Panc1 (cell line): ENCODE data around the gene STON1. TPM values are rescaled to one million over a fixed set of nuclear protein-coding genes. Genes with fewer than 3 reads are reported as not detected.
"Not testable (repeated sequence)": the region's sequence is repeated elsewhere in the genome, so short reads cannot be mapped to it uniquely, and the experiment has no call there.

ENCODE experiments used
- ATAC-seq: fragments of 200-7000 bp; cut with Tn5 transposase; 2 replicates; pipeline ENCODE4 v1.9.1; 2020; ENCODE audit warnings: mild to moderate bottlenecking, moderate library complexity
- BruUV-seq: library from RNA; stranded (reverse); fragments of 400-500 nt; replicated peaks from 2 replicates; lab custom pipeline; 2021; lab: Mats Ljungman, UMichigan
- CTCF ChIA-PET: fragments of 300-600 bp; sonication (Branson Sonifier 250); formaldehyde crosslinking; loops from one replicate; lab custom pipeline; 2022; ENCODE audit warnings: antibody characterized with exemption; lab: Charles Lee
- POLR2A ChIA-PET: fragments of 300-600 bp; sonication (Branson Sonifier 250); formaldehyde crosslinking; loops from one replicate; lab custom pipeline; 2022; ENCODE audit warnings: antibody characterized with exemption; lab: Charles Lee
- DNase-seq: peaks from one replicate; pipeline ENCODE4 v3.0.0-alpha.2; 2010; ENCODE audit warnings: low read depth, low spot score
- H3K27ac ChIP-seq: 2 replicates; pipeline ENCODE4 v1.5.1; 2011; ENCODE audit warnings: mild to moderate bottlenecking, low read length, inconsistent platforms
- H3K27me3 ChIP-seq: fragments of 200-500 bp; sonication (Bioruptor generic); 2 replicates; pipeline ENCODE4 v1.6.0; 2014; ENCODE audit warnings: low read length, inconsistent platforms; ENCODE audit not compliant: control insufficient read depth, insufficient read depth
- H3K36me3 ChIP-seq: fragments of 200-500 bp; sonication (Bioruptor generic); 2 replicates; pipeline ENCODE4 v1.5.1; 2014; ENCODE audit warnings: inconsistent platforms, mild to moderate bottlenecking, low read length, moderate library complexity; ENCODE audit not compliant: control insufficient read depth, insufficient read depth
- H3K4me1 ChIP-seq: 2 replicates; pipeline ENCODE4 v1.5.1; 2011; ENCODE audit warnings: inconsistent platforms, mild to moderate bottlenecking, low read length, moderate library complexity; ENCODE audit not compliant: control insufficient read depth, insufficient read depth
- H3K4me3 ChIP-seq, 2 experiments: 2 replicates each; pipeline ENCODE4 v1.5.1; 2011 to 2012; ENCODE audit warnings: low read depth in 2 of 2, low read length in 2 of 2, mild to moderate bottlenecking in 2 of 2, inconsistent platforms in 1 of 2, moderate library complexity in 1 of 2
- H3K9me3 ChIP-seq: fragments of 200-500 bp; sonication (Bioruptor generic); 2 replicates; pipeline ENCODE4 v1.5.1; 2014; ENCODE audit warnings: low read depth, mild to moderate bottlenecking, inconsistent platforms, low read length, moderate library complexity; ENCODE audit not compliant: control insufficient read depth, insufficient read depth
- POLR2AphosphoS5 ChIP-seq: IDR thresholded peaks from 2 replicates; pipeline ENCODE4 v1.6.1; 2012; ENCODE audit warnings: mild to moderate bottlenecking, low read depth, low read length, moderate library complexity
- SIN3A ChIP-seq: IDR thresholded peaks from 2 replicates; pipeline ENCODE4 v1.6.1; 2012; ENCODE audit warnings: low read depth, mild to moderate bottlenecking, low read length, moderate library complexity, borderline replicate concordance; ENCODE audit not compliant: insufficient read depth
- TCF7L2 ChIP-seq: IDR thresholded peaks from 2 replicates; pipeline ENCODE4 v1.6.1; 2011; ENCODE audit warnings: mild to moderate bottlenecking, low read depth, low read length, inconsistent platforms
- in situ Hi-C: cut with HindIII; loops from 2 replicates; pipeline ENCODE4 v1.10.0; 2016; ENCODE audit warnings: low sequenced_read_pairs, low pct_unique_long_range_greater_than_20kb
- intact Hi-C: fragments of 100-400 bp; cut with micrococcal nuclease; formaldehyde crosslinking; loops from one replicate; pipeline ENCODE4 v1.10.0; 2022; ENCODE audit not compliant: unreplicated experiment
- total RNA-seq: library from RNA; stranded (reverse); gene quantifications from one replicate; pipeline ENCODE4 v1.2.1, GENCODE V29; 2021; ENCODE audit not compliant: unreplicated experiment
- TF ChIP-seq, protein P1 (sequence below), 2 experiments: IDR thresholded peaks; 2 replicates each; pipeline ENCODE4 v1.6.1; 2011 to 2012; ENCODE audit warnings: low read depth in 2 of 2, control low read depth in 1 of 2, low read length in 1 of 2, mild to moderate bottlenecking in 1 of 2, moderate library complexity in 1 of 2; ENCODE audit not compliant: insufficient read depth in 1 of 2
- TF ChIP-seq, protein P2 (sequence below): fragments of 450-650 bp; IDR thresholded peaks from 2 replicates; pipeline ENCODE4 v1.5.1; 2017; ENCODE audit warnings: mild to moderate bottlenecking

Gene STON1
- total RNA-seq, 1 experiment from 2014 or later: 0.92 TPM

DNA sequence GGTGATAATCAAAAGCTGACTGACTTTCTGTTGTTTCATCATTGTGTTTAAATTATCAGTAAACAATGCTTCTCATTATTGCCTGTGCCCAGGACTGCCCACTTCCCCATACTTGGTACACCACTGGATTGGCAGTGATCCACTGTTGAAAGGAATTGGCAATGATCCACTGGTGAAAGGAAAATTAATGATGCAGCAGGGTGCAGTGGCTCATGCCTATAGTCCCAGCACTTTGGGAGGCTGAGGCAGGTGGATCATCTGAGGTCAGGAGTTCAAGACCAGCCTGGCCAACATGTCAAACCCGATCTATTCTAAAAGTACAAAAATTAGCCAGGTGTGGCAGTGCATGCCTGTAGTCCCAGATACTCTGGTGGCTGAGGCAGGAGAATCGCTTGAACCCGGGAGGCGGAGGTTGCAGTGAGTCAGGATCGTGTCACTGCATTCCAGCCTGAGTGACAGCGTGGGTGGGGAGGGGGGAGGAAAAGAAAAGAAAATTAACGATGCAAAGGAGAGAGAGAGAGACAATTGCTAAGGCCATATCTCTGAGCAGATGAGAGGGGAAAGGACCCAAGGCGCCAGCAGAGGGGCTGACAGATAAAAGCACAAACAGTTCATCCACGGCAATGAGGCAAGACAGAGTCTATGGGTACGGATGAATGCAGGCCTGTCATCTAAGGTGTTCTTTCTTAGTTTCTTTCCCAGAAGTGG lies 77.5 kb downstream of the STON1 start:
- no peak for DNase-seq
- Histone ChIP-seq H3K36me3 (no peaks in the 10 kb centered on the region), H3K9me3 (no peaks in the 10 kb centered on the region), H3K4me3 (no peak overlapping the region), H3K4me1 (no peaks in the 10 kb centered on the region), H3K27ac (no peak overlapping the region), H3K27me3 (peaks cover 4% of the 10 kb centered on the region; the same call in 1 of the 2 replicates)
- intact Hi-C loops (loop anchor here (10.0 kb wide), 2 partner anchors 117 to 1537 kb away; no protein-coding TSS in a partner anchor), in situ Hi-C loops (no loop called here)
- BruUV-seq: no TSS peak
- POLR2A ChIA-PET: no interaction called here
- no peak for ATAC-seq
- TF ChIP-seq POLR2AphosphoS5 (no peak), SIN3A (no peak), TCF7L2 (no peak)
- TF ChIP-seq, protein P1, sequence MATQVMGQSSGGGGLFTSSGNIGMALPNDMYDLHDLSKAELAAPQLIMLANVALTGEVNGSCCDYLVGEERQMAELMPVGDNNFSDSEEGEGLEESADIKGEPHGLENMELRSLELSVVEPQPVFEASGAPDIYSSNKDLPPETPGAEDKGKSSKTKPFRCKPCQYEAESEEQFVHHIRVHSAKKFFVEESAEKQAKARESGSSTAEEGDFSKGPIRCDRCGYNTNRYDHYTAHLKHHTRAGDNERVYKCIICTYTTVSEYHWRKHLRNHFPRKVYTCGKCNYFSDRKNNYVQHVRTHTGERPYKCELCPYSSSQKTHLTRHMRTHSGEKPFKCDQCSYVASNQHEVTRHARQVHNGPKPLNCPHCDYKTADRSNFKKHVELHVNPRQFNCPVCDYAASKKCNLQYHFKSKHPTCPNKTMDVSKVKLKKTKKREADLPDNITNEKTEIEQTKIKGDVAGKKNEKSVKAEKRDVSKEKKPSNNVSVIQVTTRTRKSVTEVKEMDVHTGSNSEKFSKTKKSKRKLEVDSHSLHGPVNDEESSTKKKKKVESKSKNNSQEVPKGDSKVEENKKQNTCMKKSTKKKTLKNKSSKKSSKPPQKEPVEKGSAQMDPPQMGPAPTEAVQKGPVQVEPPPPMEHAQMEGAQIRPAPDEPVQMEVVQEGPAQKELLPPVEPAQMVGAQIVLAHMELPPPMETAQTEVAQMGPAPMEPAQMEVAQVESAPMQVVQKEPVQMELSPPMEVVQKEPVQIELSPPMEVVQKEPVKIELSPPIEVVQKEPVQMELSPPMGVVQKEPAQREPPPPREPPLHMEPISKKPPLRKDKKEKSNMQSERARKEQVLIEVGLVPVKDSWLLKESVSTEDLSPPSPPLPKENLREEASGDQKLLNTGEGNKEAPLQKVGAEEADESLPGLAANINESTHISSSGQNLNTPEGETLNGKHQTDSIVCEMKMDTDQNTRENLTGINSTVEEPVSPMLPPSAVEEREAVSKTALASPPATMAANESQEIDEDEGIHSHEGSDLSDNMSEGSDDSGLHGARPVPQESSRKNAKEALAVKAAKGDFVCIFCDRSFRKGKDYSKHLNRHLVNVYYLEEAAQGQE (IDR thresholded peaks at IDR 0.05; ENCODE audit: insufficient read depth in 1 of 2, low read depth in 2 of 2, low read length in 1 of 2): no peak
- TF ChIP-seq, protein P2, sequence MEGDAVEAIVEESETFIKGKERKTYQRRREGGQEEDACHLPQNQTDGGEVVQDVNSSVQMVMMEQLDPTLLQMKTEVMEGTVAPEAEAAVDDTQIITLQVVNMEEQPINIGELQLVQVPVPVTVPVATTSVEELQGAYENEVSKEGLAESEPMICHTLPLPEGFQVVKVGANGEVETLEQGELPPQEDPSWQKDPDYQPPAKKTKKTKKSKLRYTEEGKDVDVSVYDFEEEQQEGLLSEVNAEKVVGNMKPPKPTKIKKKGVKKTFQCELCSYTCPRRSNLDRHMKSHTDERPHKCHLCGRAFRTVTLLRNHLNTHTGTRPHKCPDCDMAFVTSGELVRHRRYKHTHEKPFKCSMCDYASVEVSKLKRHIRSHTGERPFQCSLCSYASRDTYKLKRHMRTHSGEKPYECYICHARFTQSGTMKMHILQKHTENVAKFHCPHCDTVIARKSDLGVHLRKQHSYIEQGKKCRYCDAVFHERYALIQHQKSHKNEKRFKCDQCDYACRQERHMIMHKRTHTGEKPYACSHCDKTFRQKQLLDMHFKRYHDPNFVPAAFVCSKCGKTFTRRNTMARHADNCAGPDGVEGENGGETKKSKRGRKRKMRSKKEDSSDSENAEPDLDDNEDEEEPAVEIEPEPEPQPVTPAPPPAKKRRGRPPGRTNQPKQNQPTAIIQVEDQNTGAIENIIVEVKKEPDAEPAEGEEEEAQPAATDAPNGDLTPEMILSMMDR: no peak
- CTCF ChIA-PET: no interaction called here

DNA sequence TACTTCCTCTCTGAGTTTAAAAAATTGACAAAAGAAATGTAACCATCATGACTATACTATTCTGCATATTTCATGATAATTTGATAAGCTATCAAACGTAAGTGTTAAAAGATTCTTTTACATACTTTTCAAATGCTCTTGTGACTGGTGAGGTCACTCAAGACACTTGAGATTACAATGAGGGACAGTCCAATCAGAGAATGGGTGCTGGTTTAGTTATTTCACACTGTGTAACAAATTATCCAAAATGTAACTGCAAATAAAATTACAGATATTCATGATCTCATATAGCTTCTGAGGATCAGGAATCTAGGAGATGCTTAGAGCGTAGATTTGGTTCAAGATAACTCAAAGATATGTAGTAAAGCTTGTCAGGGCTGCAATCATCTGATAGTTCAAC lies 83.3 kb downstream of the STON1 start:
- Histone ChIP-seq H3K27ac (no peak overlapping the region), H3K36me3 (no peaks in the 10 kb centered on the region), H3K27me3 (peaks cover 4% of the 10 kb centered on the region), H3K4me1 (no peaks in the 10 kb centered on the region), H3K9me3 (no peaks in the 10 kb centered on the region), H3K4me3 (no peak overlapping the region)
- in situ Hi-C loops: no loop called here
- intact Hi-C loops: no loop called here
- BruUV-seq: no TSS peak
- no peak for TF ChIP-seq POLR2AphosphoS5
- TF ChIP-seq TCF7L2: no peak
- TF ChIP-seq, protein P1 (IDR thresholded peaks at IDR 0.05; ENCODE audit: insufficient read depth in 1 of 2, low read depth in 2 of 2, low read length in 1 of 2): no peak
- no peak for TF ChIP-seq SIN3A
- TF ChIP-seq, protein P2: no peak
- CTCF ChIA-PET: no interaction called here
- no peak for ATAC-seq
- POLR2A ChIA-PET: no interaction called here
- DNase-seq: no peak

DNA sequence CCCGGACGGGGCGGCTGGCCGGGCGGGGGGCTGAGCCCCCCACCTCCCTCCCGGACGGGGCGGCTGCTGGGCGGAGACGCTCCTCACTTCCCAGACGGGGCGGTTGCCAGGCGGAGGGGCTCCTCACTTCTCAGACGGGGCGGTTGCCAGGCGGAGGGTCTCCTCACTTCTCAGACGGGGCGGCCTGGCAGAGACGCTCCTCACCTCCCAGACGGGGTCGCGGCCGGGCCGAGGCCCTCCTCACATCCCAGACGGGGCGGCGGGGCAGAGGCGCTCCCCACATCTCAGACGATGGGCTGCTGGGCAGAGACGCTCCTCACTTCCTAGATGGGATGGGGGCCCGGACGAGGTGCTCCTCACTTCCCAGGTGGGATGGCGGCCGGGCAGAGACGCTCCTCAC lies 84.6 kb downstream of the STON1 start:
- DNase-seq, ATAC-seq, in situ Hi-C loops, BruUV-seq, CTCF ChIA-PET, H3K4me3 ChIP-seq, H3K4me1 ChIP-seq, H3K9me3 ChIP-seq, POLR2A ChIA-PET, intact Hi-C loops, H3K27ac ChIP-seq, H3K27me3 ChIP-seq, H3K36me3 ChIP-seq: not testable (repeated sequence)
